ENCODE results near the gene JPH4. TPM values are rescaled to one million over a fixed set of nuclear protein-coding genes. Genes with fewer than 3 reads are reported as not detected.
"Not testable (repeated sequence)": the region's sequence is repeated elsewhere in the genome, so short reads cannot be mapped to it uniquely, and the experiment has no call there.

The JPH4 gene
- total RNA-seq, 1 donor from 2014 or later: 0.20 TPM

GRCh38 chr14:23538785-23539184 lies 39.8 kb downstream of the JPH4 start:
- Mint-ChIP-seq H3K4me3 (ENCODE audit: unreplicated experiment) (no peak overlapping the region), H3K9me3 (ENCODE audit: low read depth) (no peaks in the 10 kb centered on the region), H3K36me3 (ENCODE audit: low read depth) (peaks cover 10% of the 10 kb centered on the region), H3K27me3 (ENCODE audit: low read depth) (no peaks in the 10 kb centered on the region), H3K27ac (ENCODE audit: unreplicated experiment) (no peak overlapping the region), H3K4me1 (ENCODE audit: low read depth) (no peaks in the 10 kb centered on the region)
- no peak for TF ChIP-seq CTCF (IDR thresholded peaks at IDR 0.05)
- no peak for DNase-seq (ENCODE audit: low spot score)

GRCh38 chr14:23538050-23538718 lies 40.4 kb downstream of the JPH4 start:
- peaks cover 8% of the 10 kb centered on the region for H3K36me3 Mint-ChIP-seq (ENCODE audit: low read depth)
- H3K4me1 Mint-ChIP-seq (ENCODE audit: low read depth): no peaks in the 10 kb centered on the region
- no peak overlapping the region for H3K4me3 Mint-ChIP-seq (ENCODE audit: unreplicated experiment)
- TF ChIP-seq CTCF (IDR thresholded peaks at IDR 0.05): no peak
- H3K27ac Mint-ChIP-seq (ENCODE audit: unreplicated experiment): no peak overlapping the region
- DNase-seq (ENCODE audit: low spot score): no peak
- no peaks in the 10 kb centered on the region for H3K27me3 Mint-ChIP-seq (ENCODE audit: low read depth)
- no peaks in the 10 kb centered on the region for H3K9me3 Mint-ChIP-seq (ENCODE audit: low read depth)

GRCh38 chr14:23537351-23538049 lies 41.1 kb downstream of the JPH4 start:
- no peak overlapping the region for H3K27ac Mint-ChIP-seq (ENCODE audit: unreplicated experiment)
- peaks cover 11% of the 10 kb centered on the region for H3K36me3 Mint-ChIP-seq (ENCODE audit: low read depth)
- DNase-seq (ENCODE audit: low spot score): no peak
- H3K4me3 Mint-ChIP-seq (ENCODE audit: unreplicated experiment): no peak overlapping the region
- no peaks in the 10 kb centered on the region for H3K27me3 Mint-ChIP-seq (ENCODE audit: low read depth)
- H3K9me3 Mint-ChIP-seq (ENCODE audit: low read depth): no peaks in the 10 kb centered on the region
- H3K4me1 Mint-ChIP-seq (ENCODE audit: low read depth): no peaks in the 10 kb centered on the region
- TF ChIP-seq CTCF (IDR thresholded peaks at IDR 0.05): no peak

DNA sequence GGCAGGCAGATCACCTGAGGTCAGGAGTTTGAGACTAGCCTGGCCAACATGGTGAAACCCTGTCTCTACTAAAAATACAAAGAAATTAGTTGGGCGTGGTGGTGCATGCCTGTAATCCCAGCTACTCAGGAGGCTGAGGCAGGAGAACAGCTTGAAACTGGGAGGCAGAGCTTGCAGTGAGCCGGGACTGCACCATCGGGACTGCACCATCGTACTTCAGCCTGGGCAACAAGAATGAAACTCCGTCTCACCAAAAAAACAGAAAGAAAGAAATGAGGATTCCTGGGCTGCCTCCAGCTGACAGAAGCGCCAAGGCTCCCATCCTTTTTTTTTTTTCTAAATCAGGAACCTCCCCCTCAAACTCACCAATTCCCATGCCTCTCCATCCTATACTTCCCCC lies 41.7 kb downstream of the JPH4 start:
- H3K36me3 Mint-ChIP-seq (ENCODE audit: low read depth): peaks cover 10% of the 10 kb centered on the region
- not testable (repeated sequence) for H3K9me3 Mint-ChIP-seq (ENCODE audit: low read depth); H3K4me3 Mint-ChIP-seq (ENCODE audit: unreplicated experiment); H3K27ac Mint-ChIP-seq (ENCODE audit: unreplicated experiment); DNase-seq (ENCODE audit: low spot score); H3K4me1 Mint-ChIP-seq (ENCODE audit: low read depth); H3K27me3 Mint-ChIP-seq (ENCODE audit: low read depth)

GRCh38 chr14:23536494-23536893 lies 42.1 kb downstream of the JPH4 start:
- TF ChIP-seq CTCF (IDR thresholded peaks at IDR 0.05): no peak
- no peaks in the 10 kb centered on the region for H3K4me1 Mint-ChIP-seq (ENCODE audit: low read depth)
- no peaks in the 10 kb centered on the region for H3K27me3 Mint-ChIP-seq (ENCODE audit: low read depth)
- H3K9me3 Mint-ChIP-seq (ENCODE audit: low read depth): no peaks in the 10 kb centered on the region
- no peak overlapping the region for H3K4me3 Mint-ChIP-seq (ENCODE audit: unreplicated experiment)
- no peak for DNase-seq (ENCODE audit: low spot score)
- peaks cover 10% of the 10 kb centered on the region for H3K36me3 Mint-ChIP-seq (ENCODE audit: low read depth)
- H3K27ac Mint-ChIP-seq (ENCODE audit: unreplicated experiment): no peak overlapping the region

DNA sequence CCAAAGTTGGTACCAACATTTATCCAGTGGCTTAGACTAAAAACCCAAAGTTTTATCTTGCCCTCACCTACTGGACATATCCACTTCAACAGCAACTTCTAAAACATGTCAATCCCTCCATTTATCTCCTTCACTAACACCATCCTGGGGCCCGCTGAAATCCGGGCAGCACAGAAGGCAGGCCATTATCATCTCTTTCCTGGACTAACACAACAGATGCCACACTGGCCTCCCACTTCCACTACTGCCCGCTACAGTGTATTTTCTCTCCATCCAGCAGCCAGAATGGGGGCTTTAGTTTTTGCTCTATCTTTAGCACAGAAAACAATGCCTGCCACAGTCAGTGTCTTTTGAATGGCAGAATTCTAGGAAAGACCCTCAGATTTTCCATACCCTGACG lies 42.6 kb downstream of the JPH4 start:
- DNase-seq (ENCODE audit: low spot score): no peak
- Mint-ChIP-seq H3K9me3 (ENCODE audit: low read depth) (no peaks in the 10 kb centered on the region), H3K27ac (ENCODE audit: unreplicated experiment) (no peak overlapping the region), H3K27me3 (ENCODE audit: low read depth) (no peaks in the 10 kb centered on the region), H3K36me3 (ENCODE audit: low read depth) (peaks cover 10% of the 10 kb centered on the region), H3K4me1 (ENCODE audit: low read depth) (no peaks in the 10 kb centered on the region), H3K4me3 (ENCODE audit: unreplicated experiment) (no peak overlapping the region)
- no peak for TF ChIP-seq CTCF (IDR thresholded peaks at IDR 0.05)
